Spleen (tissue), 7 donors: ENCODE results near the gene HPSE2.

Experiments used
- POLR2A ChIP-seq, 3 donors: fragments of 450-650 bp; IDR thresholded peaks; one replicate each; pipeline ENCODE4 v1.5.1; 2017; ENCODE audit warnings: antibody characterized with exemption in 3 of 3, mild to moderate bottlenecking in 1 of 3
- TF ChIP-seq, protein P1 (sequence below), 11 experiments: fragments of 200-600 bp in 7 of 11; fragments of 450-650 bp in 4 of 11; sonication (generic) in 4 of 11; IDR thresholded peaks in 8 of 11; conservative IDR thresholded peaks in 3 of 11; 1 replicate in 7 of 11; 2 replicates in 4 of 11; pipeline versions ENCODE4 v1.4.0 to v1.8.0; 2016 to 2021; ENCODE audit warnings: antibody characterized with exemption in 11 of 11, inconsistent platforms in 4 of 11, mild to moderate bottlenecking in 1 of 11
- donor health status: DM: no; HTN: no; CAD: no; lungs with moderate emphysema.
- donor health status: DM: no; HTN: no; CAD: no.
- donor health status: DM: no; HTN: no; CAD: no.

DNA sequence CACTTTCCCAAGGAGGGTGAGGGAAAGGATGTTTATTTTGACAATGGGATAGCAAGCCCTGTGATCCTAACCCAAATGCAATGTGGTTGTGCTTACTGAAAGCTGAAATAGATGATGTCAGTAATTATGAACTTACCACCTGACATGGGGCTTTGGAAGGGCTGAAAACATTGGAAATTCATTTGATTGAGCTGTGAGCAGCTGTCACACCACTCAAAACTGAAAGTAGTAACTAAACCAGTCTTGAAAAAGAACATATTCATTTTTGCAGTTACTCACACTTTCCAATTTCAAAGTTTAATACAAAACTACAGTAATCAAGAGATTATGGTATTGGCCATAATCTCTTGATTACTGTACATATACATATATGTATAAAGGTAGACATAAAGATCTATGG, 633.4 kb downstream of the HPSE2 start:
- TF ChIP-seq, protein P1, sequence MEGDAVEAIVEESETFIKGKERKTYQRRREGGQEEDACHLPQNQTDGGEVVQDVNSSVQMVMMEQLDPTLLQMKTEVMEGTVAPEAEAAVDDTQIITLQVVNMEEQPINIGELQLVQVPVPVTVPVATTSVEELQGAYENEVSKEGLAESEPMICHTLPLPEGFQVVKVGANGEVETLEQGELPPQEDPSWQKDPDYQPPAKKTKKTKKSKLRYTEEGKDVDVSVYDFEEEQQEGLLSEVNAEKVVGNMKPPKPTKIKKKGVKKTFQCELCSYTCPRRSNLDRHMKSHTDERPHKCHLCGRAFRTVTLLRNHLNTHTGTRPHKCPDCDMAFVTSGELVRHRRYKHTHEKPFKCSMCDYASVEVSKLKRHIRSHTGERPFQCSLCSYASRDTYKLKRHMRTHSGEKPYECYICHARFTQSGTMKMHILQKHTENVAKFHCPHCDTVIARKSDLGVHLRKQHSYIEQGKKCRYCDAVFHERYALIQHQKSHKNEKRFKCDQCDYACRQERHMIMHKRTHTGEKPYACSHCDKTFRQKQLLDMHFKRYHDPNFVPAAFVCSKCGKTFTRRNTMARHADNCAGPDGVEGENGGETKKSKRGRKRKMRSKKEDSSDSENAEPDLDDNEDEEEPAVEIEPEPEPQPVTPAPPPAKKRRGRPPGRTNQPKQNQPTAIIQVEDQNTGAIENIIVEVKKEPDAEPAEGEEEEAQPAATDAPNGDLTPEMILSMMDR (IDR thresholded peaks at IDR 0.05 in 8 of 11, conservative IDR thresholded peaks at IDR 0.05 in 3 of 11): no peak
- no peak for TF ChIP-seq POLR2A (IDR thresholded peaks at IDR 0.05)
